SW 1271 (cell line): ENCODE data around the gene PAK5.

Experiments used
- DNase-seq, 2 experiments: peaks; one replicate each; lab custom pipeline; 2025; lab: John Stamatoyannopoulos, UW

Gene PAK5

GRCh38 chr20:9789131-9789530 is 49.7 kb downstream of the PAK5 start:
- no peak for DNase-seq

- DNase-seq: no peak
Observed at GRCh38 chr20:9775176-9775575, 63.7 kb downstream of the PAK5 start.

GRCh38 chr20:9769954-9770353 is 68.9 kb downstream of the PAK5 start:
- DNase-seq: no peak

- no peak for DNase-seq
Observed at GRCh38 chr20:9761476-9761875, 77.4 kb downstream of the PAK5 start.

- DNase-seq: no peak
Observed at GRCh38 chr20:9759392-9759791, 79.5 kb downstream of the PAK5 start.

- DNase-seq: no peak
Observed at GRCh38 chr20:9758752-9759151, 80.1 kb downstream of the PAK5 start.

- no peak for DNase-seq
Observed at GRCh38 chr20:9756660-9757059, 82.2 kb downstream of the PAK5 start.

- DNase-seq: no peak
Observed at GRCh38 chr20:9755301-9755700, 83.6 kb downstream of the PAK5 start.

GRCh38 chr20:9744551-9744950 is 94.3 kb downstream of the PAK5 start:
- no peak for DNase-seq

GRCh38 chr20:9743871-9744270 is 95.0 kb downstream of the PAK5 start:
- DNase-seq: no peak

- DNase-seq: no peak
Observed at GRCh38 chr20:9742821-9743220, 96.1 kb downstream of the PAK5 start.

GRCh38 chr20:9741996-9742395 is 96.9 kb downstream of the PAK5 start:
- no peak for DNase-seq

GRCh38 chr20:9740486-9740885 is 98.4 kb downstream of the PAK5 start:
- no peak for DNase-seq

- DNase-seq: no peak
Observed at GRCh38 chr20:9739991-9740390, 98.9 kb downstream of the PAK5 start.

GRCh38 chr20:9736373-9736772 is 102.5 kb downstream of the PAK5 start:
- no peak for DNase-seq

- DNase-seq: no peak
Observed at GRCh38 chr20:9723501-9724202, 115.2 kb downstream of the PAK5 start.

GRCh38 chr20:9711872-9712271 is 127.0 kb downstream of the PAK5 start:
- DNase-seq: no peak

GRCh38 chr20:9710685-9711084 is 128.2 kb downstream of the PAK5 start:
- no peak for DNase-seq

- no peak for DNase-seq
Observed at GRCh38 chr20:9705722-9706476, 133.0 kb downstream of the PAK5 start.

- DNase-seq: no peak
Observed at GRCh38 chr20:9699181-9699580, 139.7 kb downstream of the PAK5 start.

GRCh38 chr20:9689041-9689440 is 149.8 kb downstream of the PAK5 start:
- no peak for DNase-seq

- DNase-seq: no peak
Observed at GRCh38 chr20:9686866-9687265, 152.0 kb downstream of the PAK5 start.

GRCh38 chr20:9686455-9686854 is 152.4 kb downstream of the PAK5 start:
- DNase-seq: no peak

GRCh38 chr20:9686001-9686400 is 152.9 kb downstream of the PAK5 start:
- no peak for DNase-seq
